Skeletal muscle tissue (tissue), 4 donors: ENCODE measurements around the gene PKHD1. TPM values are rescaled to one million over a fixed set of nuclear protein-coding genes. Genes with fewer than 3 reads are reported as not detected.
A peak's percentile ranks its signal among the peaks of the same experiment; 100 is the strongest.

Experiments used
- H3K27ac ChIP-seq: one replicate; pipeline ENCODE4 v1.7.0; 2013; ENCODE audit warnings: mild to moderate bottlenecking, low read depth, low read length, inconsistent platforms
- H3K27me3 ChIP-seq, 3 donors: one replicate each; pipeline ENCODE4 v1.7.0; 2013; ENCODE audit warnings: low read length in 3 of 3; ENCODE audit not compliant: control insufficient read depth in 3 of 3, insufficient read depth in 3 of 3
- H3K36me3 ChIP-seq, 3 donors: one replicate each; pipeline ENCODE4 v1.7.0; 2013; ENCODE audit warnings: low read length in 3 of 3; ENCODE audit not compliant: control insufficient read depth in 3 of 3, insufficient read depth in 3 of 3
- H3K4me1 ChIP-seq, 3 donors: one replicate each; pipeline ENCODE4 v1.7.0; 2013; ENCODE audit warnings: low read length in 3 of 3, mild to moderate bottlenecking in 3 of 3; ENCODE audit not compliant: control insufficient read depth in 3 of 3, insufficient read depth in 3 of 3
- H3K4me3 ChIP-seq, 3 donors: one replicate each; pipeline ENCODE4 v1.7.0; 2013; ENCODE audit warnings: low read length in 3 of 3
- H3K9ac ChIP-seq, 3 donors: one replicate each; pipeline ENCODE4 v1.7.0; 2013; ENCODE audit warnings: low read length in 3 of 3, mild to moderate bottlenecking in 3 of 3, moderate library complexity in 2 of 3, low read depth in 1 of 3
- H3K9me3 ChIP-seq, 3 donors: one replicate each; pipeline ENCODE4 v1.7.0; 2013; ENCODE audit warnings: low read length in 3 of 3; ENCODE audit not compliant: control insufficient read depth in 3 of 3
- total RNA-seq: library from RNA; depleted of rRNA; stranded (reverse); fragments of >200 nt; gene quantifications from one replicate; pipeline ENCODE4 v1.2.3, GENCODE V29; 2014
- donor health status: Osteomylitis.

The PKHD1 gene
- total RNA-seq, 1 donor from 2014 or later, result 38.6 TPM

DNA sequence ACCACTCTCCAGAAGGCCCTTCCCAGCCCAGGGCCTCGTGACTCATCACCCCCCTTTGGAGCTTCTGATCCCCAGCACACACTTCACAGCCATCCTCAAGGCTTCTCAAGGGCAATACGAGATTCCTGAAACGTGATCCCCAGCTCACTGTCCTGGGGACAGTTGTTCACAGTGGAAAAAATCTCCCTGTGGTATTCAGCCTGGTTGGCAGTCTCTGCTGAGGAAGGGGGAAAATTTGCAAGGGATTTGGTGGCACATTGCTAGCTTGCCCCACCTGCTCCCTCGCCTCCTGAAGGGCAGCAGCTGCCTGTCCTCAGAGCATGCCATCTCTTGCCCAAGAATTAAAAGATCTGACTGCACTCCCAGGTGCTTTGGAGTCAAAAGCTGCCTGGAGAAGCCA is 20.7 kb upstream of the PKHD1 start:
- Histone ChIP-seq H3K36me3 (no peaks in the 10 kb centered on the region), H3K9me3 (no peaks in the 10 kb centered on the region), H3K4me1 (peaks cover 21 to 34% (median 21%) of the 10 kb centered on the region in 3 donors), H3K4me3 (peak overlapping the region in 1 of 3 donors; percentile 49), H3K27ac (peak overlapping the region; percentile 88), H3K9ac (peak overlapping the region in 1 of 3 donors; percentile 29), H3K27me3 (no peaks in the 10 kb centered on the region)

DNA sequence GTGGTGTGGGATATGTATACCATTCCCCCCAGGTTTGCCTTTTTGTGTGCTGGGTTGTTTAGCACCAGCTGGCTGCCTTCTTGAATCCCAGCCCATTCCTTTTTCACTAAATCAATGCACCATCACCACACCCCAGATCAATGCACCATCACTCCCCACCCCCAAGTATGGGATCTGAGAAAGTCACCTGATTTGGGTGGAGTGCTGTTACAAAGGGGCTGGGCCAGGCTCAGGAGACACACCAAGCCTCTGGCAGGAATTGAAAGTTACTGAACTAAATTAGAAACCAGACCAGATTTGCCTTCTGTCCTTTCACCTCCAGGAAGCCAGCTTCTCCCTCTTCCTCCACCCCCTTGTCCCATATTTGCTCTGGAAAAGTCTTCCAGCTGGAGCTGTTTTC is 19.6 kb upstream of the PKHD1 start:
- H3K4me1 ChIP-seq, result peaks cover 32 to 46% (median 33%) of the 10 kb centered on the region in 3 donors
- H3K27ac ChIP-seq, result peak overlapping the region; percentile 48
- H3K9ac ChIP-seq, result no peak overlapping the region

DNA sequence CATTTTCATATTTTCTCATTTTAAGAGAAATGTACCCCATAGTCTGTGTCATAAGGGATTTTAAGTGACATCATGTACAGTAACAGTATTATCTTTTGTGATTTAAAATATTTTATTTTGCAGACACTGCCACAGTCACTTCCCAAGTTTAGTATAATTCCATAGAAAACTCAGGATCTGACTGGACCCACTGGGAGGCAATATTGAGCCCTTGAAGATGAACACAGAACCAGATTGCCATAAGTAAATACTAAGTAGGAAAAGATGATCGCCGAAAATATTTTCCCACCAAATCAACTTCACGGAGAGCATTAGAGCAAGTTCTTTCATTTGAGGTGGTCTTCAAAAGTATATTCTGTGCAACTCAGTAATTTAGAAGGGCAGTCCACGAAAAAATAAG is 17.6 kb upstream of the PKHD1 start:
- Histone ChIP-seq H3K9me3 (no peaks in the 10 kb centered on the region), H3K27me3 (no peaks in the 10 kb centered on the region), H3K36me3 (no peaks in the 10 kb centered on the region), H3K9ac (no peak overlapping the region), H3K27ac (no peak overlapping the region), H3K4me1 (peaks cover 46 to 62% (median 50%) of the 10 kb centered on the region in 3 donors), H3K4me3 (no peak overlapping the region)

More for the DNA sequence above, 19.6 kb upstream of the PKHD1 start:
- Histone ChIP-seq H3K4me3 (no peak overlapping the region), H3K36me3 (no peaks in the 10 kb centered on the region), H3K27me3 (no peaks in the 10 kb centered on the region), H3K9me3 (no peaks in the 10 kb centered on the region)

DNA sequence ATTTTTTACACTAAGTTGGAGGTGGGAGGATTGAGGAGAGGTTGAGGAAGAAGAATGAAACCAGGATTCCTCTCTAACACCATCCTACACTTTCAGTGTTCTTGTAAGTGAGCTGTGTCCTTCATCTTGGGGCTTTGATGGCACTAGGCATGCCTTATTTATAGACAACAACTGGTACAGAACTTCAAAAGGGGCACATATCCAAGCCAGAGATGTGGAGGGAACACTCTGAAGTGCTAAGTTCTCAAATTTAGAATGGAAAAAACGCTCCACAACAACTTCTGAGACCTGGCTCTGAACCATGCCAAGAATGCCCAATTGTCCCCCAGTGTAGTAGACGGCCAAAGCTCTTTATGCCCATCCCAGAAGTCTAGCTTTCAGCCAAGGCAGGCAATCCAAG is 16.2 kb upstream of the PKHD1 start:
- Histone ChIP-seq H3K4me3 (peak overlapping the region in 1 of 3 donors; percentile 24), H3K9ac (no peak overlapping the region), H3K4me1 (peaks cover 40 to 57% (median 50%) of the 10 kb centered on the region in 3 donors), H3K27ac (peak overlapping the region; percentile 81), H3K36me3 (no peaks in the 10 kb centered on the region), H3K9me3 (no peaks in the 10 kb centered on the region), H3K27me3 (no peaks in the 10 kb centered on the region)

DNA sequence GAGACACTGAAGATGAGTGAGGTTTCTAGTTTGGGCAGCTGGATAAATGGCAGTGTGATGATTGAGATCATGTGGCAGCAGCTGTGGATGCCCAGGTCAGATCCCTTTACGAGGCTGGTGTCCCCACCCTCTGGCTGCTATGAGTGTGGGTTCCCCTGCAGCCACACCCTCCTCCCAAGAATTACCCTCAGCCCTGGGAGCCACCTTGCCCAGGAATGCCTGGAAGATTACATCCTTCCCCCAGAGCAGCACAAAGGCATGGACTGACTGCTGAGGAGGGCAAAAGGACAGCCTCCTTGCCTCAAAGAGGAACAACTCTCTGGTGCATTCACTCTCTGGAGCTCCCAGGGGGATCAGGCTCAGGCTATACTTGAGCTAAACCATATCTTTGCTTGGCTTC is 15.0 kb upstream of the PKHD1 start:
- no peak overlapping the region for H3K4me3 ChIP-seq
- no peaks in the 10 kb centered on the region for H3K27me3 ChIP-seq
- peak overlapping the region; percentile 81 for H3K27ac ChIP-seq
- H3K36me3 ChIP-seq, result no peaks in the 10 kb centered on the region
- H3K4me1 ChIP-seq, result peaks cover 39 to 52% (median 43%) of the 10 kb centered on the region in 3 donors
- no peaks in the 10 kb centered on the region for H3K9me3 ChIP-seq
- peak overlapping the region in 1 of 3 donors; percentile 8 for H3K9ac ChIP-seq

DNA sequence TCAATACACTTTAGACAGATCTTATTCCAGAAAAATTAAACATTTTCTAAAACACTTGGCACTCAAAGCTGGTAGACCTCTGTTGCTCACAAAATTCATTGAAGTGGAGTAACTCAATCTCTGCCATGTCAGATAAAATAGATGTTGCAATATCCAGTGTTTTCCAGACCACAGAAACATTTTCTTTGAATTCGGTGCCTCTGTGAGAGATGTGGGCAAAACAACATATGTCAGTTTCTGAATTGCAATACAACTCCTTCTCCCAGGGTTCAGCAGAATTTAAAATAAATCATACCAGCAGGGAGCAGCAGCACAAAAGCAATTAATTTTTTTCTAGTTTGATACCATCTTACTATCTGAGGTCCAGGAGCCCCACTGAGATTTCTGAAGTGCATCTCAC is 11.3 kb upstream of the PKHD1 start:
- peaks cover 31 to 35% (median 33%) of the 10 kb centered on the region in 3 donors for H3K4me1 ChIP-seq

DNA sequence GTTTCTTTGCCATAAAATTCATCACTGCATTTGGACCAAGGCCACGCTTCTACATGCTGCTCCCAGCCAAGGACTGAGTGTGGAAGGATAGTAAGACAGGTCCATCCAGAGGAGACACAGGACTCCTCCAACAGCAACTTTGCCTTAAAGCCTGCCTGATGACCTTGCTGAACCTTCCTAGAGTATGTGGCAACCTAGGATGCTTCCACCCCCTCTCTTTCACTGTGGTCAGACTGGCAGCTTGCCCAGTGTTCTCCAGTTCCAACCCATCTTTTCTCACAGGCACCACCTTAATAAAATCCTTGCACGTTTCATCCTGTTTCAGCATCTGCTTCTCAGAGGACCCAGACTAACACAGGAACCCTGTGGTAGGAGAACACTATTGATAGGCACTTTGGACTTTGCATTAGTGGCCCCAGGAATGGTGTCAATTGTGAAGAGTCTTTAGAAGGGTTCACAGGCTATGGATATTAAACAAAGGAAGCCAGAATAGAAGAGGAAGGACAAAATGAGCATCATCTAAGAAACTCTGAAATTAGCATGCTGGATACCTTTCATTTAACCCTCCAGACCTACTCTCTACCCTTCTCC is 2.4 kb upstream of the PKHD1 start:
- no peaks in the 10 kb centered on the region for H3K9me3 ChIP-seq

More for the DNA sequence above, 11.3 kb upstream of the PKHD1 start:
- no peaks in the 10 kb centered on the region for H3K9me3 ChIP-seq
- H3K9ac ChIP-seq, result no peak overlapping the region
- no peaks in the 10 kb centered on the region for H3K27me3 ChIP-seq
- no peak overlapping the region for H3K27ac ChIP-seq
- H3K36me3 ChIP-seq, result no peaks in the 10 kb centered on the region
- H3K4me3 ChIP-seq, result no peak overlapping the region

DNA sequence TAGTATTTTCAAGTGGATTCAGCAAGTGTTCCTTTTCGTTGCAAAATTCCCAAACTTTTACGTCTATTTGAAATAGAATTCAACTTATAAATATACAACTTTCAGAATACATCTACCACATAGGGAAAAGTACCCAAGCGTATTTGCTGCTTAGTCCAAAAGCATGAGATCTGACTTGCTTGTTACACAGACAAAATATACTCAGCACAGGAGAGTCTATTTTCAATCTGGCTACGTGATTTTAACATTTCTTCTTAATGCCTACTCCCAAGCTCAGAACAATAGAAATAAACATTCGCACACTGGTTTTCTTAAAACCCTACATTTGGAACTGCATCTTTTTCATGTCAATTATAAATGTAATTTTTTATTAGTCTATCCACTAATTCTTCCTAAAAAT is 672 bp downstream of the PKHD1 start:
- H3K4me1 ChIP-seq, result peaks cover 0 to 18% (median 0%) of the 10 kb centered on the region in 3 donors
- H3K9ac ChIP-seq, result no peak overlapping the region
- no peaks in the 10 kb centered on the region for H3K9me3 ChIP-seq
- H3K4me3 ChIP-seq, result no peak overlapping the region
- no peaks in the 10 kb centered on the region for H3K36me3 ChIP-seq
- H3K27ac ChIP-seq, result no peak overlapping the region
- no peaks in the 10 kb centered on the region for H3K27me3 ChIP-seq

More for the DNA sequence above, 2.4 kb upstream of the PKHD1 start:
- Histone ChIP-seq H3K4me3 (no peak overlapping the region), H3K27ac (no peak overlapping the region), H3K36me3 (no peaks in the 10 kb centered on the region), H3K9ac (no peak overlapping the region), H3K27me3 (no peaks in the 10 kb centered on the region), H3K4me1 (peaks cover 0 to 18% (median 0%) of the 10 kb centered on the region in 3 donors)

DNA sequence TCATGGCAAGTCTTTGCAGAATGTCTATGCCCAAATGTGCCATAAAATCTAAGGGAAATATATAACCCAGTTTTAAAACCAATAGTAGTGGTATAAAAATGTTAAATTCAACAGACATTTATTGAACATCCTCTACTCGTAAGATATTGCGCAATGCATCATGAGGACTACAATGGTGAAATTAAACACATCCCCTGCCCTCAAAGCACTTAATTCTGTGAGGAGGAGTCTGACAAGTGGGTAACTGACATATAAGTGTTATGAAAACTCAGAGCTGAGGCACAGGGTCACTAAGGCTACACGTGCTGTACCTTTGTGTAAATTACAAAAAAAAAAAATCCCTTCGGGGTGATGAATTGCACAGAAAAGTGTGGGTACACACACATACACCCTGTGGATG is 6.2 kb downstream of the PKHD1 start:
- H3K27ac ChIP-seq, result no peak overlapping the region
- H3K9me3 ChIP-seq, result no peaks in the 10 kb centered on the region
- no peaks in the 10 kb centered on the region for H3K36me3 ChIP-seq
- H3K27me3 ChIP-seq, result no peaks in the 10 kb centered on the region
- H3K9ac ChIP-seq, result no peak overlapping the region
- no peaks in the 10 kb centered on the region for H3K4me1 ChIP-seq
- no peak overlapping the region for H3K4me3 ChIP-seq

DNA sequence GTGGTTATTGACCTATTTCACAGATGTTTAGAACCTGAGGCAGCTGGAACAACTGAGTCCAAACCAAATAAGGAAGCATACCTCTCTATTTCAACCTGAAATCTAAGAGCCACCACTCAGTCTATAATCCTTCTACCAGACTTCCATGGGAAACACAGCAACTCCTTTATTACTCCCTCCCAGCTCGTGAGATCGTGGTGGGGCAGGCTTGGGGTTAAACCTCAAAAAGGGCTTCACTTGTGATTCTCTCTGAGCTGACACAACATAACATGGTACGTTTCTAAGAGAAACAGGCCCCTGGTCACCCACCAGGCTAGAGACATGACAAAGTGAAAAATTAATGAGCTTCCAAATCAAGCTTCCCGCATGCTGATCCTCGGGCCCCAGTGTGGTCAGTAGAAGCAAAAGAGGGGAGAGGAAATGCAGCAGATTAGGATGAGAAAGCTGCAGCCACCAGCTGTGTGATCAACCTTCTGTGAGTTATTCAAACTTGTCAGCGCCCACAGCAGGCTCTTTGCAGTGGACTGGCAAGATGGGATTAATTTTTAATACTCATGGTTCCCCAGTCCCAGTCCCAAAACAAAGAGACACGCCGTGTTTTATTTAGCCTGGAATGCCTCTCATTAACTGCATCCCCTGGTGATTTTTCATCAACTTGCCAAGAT is 9.3 kb downstream of the PKHD1 start:
- H3K27me3 ChIP-seq, result no peaks in the 10 kb centered on the region

More for the DNA sequence above, 9.3 kb downstream of the PKHD1 start:
- Histone ChIP-seq H3K9ac (no peak overlapping the region), H3K4me1 (no peaks in the 10 kb centered on the region), H3K9me3 (no peaks in the 10 kb centered on the region), H3K36me3 (no peaks in the 10 kb centered on the region), H3K27ac (no peak overlapping the region), H3K4me3 (no peak overlapping the region)
